ENCODE measurements around the gene ARHGEF17.
A peak's percentile ranks its signal among the peaks of the same experiment; 100 is the strongest.

The ARHGEF17 gene

DNA sequence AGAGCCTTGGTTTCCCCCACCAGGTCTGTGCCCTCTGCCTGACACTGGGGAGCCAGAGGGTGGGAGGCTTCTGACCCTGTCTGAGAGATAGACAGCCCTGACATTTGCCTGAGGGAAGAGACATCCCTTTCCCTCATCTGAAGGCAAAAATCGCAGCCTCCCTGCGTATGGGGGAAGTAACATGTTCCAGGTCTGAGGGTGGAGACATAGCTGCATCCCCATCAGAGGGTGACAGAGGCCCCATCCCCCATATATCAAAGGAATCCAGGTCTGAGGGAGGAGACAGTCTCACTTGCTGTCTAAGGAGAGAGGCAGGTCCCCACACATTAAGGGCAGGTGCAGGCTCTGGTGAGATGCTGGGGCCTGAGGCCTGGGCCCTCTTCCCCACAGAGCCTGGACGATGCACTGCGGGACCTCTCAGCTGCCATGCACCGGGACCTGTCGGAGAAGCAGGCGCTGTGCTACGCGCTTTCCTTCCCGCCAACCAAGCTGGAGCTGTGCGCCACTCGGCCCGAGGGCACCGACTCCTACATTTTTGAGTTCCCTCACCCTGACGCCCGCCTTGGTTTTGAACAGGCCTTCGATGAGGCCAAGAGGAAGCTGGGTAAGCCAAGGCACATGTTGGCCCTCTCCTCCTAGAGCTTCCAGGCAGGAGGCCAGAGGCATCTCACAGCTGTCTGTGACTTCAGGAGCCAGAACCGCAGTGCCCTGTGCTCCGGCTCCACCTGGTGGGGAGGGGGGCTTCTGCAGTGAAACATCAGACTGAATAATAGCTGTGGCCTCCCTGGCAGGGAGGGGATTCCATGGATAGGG, 52.1 kb downstream of the ARHGEF17 start:
- no peak for DNase-seq

- DNase-seq = no peak
Observed at GRCh38 chr11:73360743-73361369, 52.8 kb downstream of the ARHGEF17 start.

DNA sequence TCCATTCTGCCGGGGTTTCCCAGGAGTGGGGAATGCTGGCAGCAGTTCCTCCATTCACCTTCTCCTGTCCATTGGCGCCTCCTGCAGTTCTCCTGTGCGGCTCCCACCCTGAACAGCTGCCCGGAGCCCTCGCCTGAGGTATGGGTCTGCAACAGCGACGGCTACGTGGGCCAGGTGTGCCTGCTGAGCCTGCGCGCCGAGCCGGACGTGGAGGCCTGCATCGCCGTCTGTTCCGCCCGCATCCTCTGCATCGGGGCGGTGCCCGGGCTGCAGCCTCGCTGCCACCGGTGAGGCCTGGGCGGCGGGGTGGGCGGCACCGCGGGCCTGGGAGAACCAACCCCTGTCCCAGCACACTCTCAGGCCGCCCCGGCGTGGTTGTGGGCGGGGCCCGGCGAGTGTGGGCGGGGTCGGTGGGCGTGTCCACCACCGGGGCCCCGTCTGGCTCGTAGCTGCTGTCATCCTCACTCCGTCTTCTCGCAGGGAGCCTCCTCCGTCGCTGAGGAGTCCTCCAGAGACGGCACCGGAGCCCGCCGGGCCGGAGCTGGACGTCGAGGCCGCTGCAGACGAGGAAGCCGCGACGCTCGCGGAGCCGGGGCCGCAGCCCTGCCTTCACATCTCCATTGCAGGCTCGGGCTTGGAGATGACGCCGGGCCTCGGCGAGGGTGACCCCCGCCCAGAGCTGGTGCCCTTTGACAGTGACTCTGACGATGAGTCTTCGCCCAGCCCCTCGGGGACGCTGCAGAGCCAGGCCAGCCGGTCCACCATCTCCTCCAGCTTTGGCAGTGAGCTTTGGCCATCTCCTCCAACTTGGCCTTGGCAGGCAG, 54.1 kb downstream of the ARHGEF17 start:
- DNase-seq = no peak

GRCh38 chr11:73363147-73363546, 55.1 kb downstream of the ARHGEF17 start:
- DNase-seq = no peak

DNA sequence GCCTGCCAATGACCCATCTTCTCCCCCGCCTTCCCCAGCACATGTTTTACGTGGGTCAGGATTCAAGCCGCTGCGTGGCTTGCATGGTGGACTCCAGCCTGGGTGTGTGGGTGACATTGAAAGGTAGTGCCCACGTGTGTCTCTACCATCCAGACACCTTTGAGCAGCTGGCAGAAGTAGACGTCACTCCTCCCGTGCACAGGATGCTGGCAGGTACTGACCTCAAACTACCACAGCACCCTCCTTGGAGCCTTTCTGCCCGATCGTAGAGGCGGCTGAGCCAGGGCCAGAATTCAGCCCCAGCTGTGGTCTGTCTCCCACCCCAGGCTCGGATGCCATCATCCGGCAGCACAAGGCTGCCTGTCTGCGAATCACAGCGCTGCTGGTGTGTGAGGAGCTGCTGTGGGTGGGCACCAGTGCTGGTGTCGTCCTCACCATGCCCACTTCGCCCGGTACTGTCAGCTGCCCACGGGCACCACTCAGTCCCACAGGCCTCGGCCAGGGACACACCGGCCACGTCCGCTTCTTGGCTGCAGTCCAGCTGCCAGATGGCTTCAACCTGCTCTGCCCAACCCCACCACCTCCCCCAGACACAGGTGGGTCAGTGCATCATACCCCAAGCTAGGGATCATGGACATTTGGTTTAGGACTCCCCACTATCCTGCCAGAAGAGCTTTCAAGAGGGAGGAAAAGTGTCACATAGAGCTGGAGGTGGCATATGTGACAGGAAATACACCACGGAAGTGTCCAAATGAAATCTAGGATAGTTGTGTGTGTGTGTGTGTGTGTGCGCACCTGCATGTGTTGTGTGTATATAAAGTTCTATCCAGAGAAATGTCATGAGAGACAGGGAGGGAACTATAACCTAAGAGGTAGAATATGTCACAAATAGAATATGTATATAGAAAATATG, 57.5 kb downstream of the ARHGEF17 start:
- DNase-seq = no peak

DNA sequence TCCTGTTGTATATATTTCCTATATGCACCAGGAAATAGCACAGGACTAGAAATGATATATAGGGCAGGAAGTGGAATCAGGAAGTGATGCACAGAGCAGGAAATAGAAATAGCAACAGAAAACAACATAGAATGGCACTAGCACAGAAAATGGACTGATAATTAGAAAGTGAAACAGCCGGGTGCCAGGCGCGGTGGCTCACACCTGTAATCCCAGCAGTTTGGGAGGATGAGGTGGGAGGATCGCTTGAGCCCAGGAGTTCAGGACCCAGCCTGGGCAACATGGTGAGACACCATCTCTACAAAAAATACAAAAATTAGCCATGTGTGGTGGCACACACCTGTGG, 58.2 kb downstream of the ARHGEF17 start:
- no peak for DNase-seq

GRCh38 chr11:73366953-73367352, 58.9 kb downstream of the ARHGEF17 start:
- no peak for DNase-seq

- DNase-seq = no peak
Observed at GRCh38 chr11:73367482-73368024, 59.5 kb downstream of the ARHGEF17 start.

- DNase-seq = no peak
Observed at GRCh38 chr11:73372375-73372993, 64.4 kb downstream of the ARHGEF17 start.

DNA sequence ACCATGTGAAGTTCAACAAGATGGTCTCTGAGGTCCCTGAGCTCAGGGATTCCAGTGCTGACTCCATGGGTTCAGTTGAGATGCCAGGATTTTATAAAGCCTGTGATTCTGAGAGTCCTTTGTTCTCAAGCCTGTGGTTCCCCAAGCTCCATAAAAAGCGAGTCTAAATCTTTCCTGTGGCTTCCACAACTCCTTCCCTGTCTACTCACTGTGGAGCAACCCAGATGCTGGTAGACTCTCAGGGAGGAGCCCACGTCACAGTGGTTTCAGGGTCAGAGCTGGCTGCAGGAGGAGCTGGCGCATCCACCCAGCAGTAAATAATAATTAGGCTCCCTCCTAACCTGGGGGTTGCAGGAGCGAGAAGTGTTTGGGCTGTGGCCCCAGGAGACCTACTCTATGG, 66.1 kb downstream of the ARHGEF17 start:
- no peak for DNase-seq

- DNase-seq = no peak
Observed at GRCh38 chr11:73375830-73376159, 67.7 kb downstream of the ARHGEF17 start.

GRCh38 chr11:73376160-73376802, 68.2 kb downstream of the ARHGEF17 start, which contains the start of gene RELT:
Gene RELT, plus strand, starts transcription at chr11:73376399. Its CDS starts 12,738 bp downstream, at chr11:73389137.
- DNase-seq = peak; percentile 99

DNA sequence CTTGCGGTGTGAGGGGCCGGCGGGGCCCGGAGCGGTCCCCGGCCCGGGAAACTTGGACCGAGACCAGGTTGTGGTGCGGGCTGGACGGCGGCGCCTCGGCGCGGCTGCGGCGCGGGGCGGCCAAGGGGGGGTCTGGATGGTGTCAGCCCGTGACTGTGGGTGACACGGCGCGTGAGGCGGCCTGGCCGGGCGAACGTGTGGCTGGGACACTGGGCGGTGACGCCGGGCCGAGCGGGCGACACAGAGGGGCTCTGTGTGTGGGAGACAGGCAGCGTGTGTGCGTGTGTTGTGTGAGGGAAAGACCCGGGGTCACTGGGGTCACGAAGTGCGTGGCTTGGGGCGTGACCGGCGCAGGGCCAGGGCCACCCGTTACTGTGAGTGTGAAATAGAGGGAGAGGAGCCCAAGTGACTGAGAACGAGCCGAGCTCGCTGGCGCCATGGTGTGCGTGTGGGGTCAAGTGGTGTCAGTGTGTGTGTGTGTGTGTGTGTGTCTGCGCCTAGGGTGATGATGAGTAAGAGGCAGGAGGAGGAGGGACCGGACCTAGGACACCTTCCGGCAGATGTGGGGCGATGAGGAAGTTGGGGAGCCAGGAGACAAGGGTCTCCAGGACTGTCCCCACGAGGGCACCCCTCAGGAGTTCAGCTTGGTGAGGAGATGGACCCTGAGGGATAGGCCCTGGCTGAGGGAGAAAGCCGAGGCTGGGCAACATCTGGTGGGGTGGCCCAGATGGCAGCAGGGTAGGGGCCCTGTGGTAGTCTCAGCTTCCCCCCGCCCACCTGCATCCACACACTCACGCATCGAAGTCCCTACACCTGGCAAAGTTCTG, 68.9 kb downstream of the ARHGEF17 start:
- DNase-seq = peak; percentile 81

GRCh38 chr11:73379189-73379880, 71.3 kb downstream of the ARHGEF17 start:
- no peak for DNase-seq

GRCh38 chr11:73380331-73380730, 72.3 kb downstream of the ARHGEF17 start:
- DNase-seq = no peak

GRCh38 chr11:73380897-73381410, 72.9 kb downstream of the ARHGEF17 start:
- DNase-seq = no peak

GRCh38 chr11:73381589-73381988, 73.5 kb downstream of the ARHGEF17 start:
- DNase-seq = no peak

DNA sequence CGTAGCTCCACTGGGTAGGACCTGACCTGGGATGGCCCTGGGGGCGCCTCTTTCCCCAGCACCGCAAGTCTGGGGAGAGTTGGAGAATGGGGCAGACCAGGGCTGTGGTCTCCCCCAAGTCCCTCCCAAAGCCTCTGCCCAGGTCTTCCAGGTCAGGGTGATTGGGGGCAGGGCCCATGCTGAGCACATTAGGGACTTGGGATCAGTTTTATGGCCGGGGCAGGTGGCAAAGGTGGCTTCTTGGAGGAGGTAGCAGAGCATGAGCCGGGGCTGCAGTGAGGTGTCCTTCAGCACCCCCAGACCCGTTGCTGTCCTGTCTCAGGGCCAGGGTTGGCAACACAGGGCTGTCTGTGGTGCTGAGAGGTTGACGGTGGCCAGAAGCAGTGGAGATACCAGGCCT, 74.1 kb downstream of the ARHGEF17 start:
- DNase-seq = no peak

GRCh38 chr11:73382747-73383146, 74.7 kb downstream of the ARHGEF17 start:
- no peak for DNase-seq

Measured in activated CD8-positive, alpha-beta memory T cell treated with anti-CD3 and anti-CD28 coated beads for 24 hours (primary cell).